T-helper 1 cell treated with Interleukin-12 subunit alpha and Interleukin-12 subunit beta and Interleukin-4 antibody, amounts not matched to agents 30 ng/mL and 1 ng/mL, for 36 hours (primary cell): Measurements from ENCODE around the gene HSBP1L1. TPM values are rescaled to one million over a fixed set of nuclear protein-coding genes. Genes with fewer than 3 reads are reported as not detected.

Experiments
- intact Hi-C: fragments of 100-400 bp; cut with micrococcal nuclease; formaldehyde crosslinking; loops from one replicate; pipeline ENCODE4 v1.15.1; 2024
- total RNA-seq: library from RNA; stranded (reverse); gene quantifications from 2 replicates; pipeline ENCODE4 v1.2.3, GENCODE V29; 2022

The HSBP1L1 gene
- total RNA-seq, 1 donor from 2014 or later = 12.0 TPM

- intact Hi-C loops = no loop called here
Observed at GRCh38 chr18:79928563-79928960, 35.9 kb upstream of the HSBP1L1 start.

GRCh38 chr18:79930020-79930642 lies 34.3 kb upstream of the HSBP1L1 start:
- intact Hi-C loops = no loop called here

- intact Hi-C loops = no loop called here
Observed at GRCh38 chr18:79931475-79931874, 33.0 kb upstream of the HSBP1L1 start.

- intact Hi-C loops = no loop called here
Observed at GRCh38 chr18:79932907-79933306, 31.5 kb upstream of the HSBP1L1 start.

GRCh38 chr18:79933765-79934164 lies 30.7 kb upstream of the HSBP1L1 start:
- intact Hi-C loops = no loop called here

GRCh38 chr18:79934311-79935097 lies 29.9 kb upstream of the HSBP1L1 start:
- intact Hi-C loops = no loop called here

- intact Hi-C loops = no loop called here
Observed at GRCh38 chr18:79935098-79935480, 29.4 kb upstream of the HSBP1L1 start.

- intact Hi-C loops = no loop called here
Observed at GRCh38 chr18:79935499-79935898, 28.9 kb upstream of the HSBP1L1 start.

- intact Hi-C loops = no loop called here
Observed at GRCh38 chr18:79935925-79936324, 28.5 kb upstream of the HSBP1L1 start.

- intact Hi-C loops = no loop called here
Observed at GRCh38 chr18:79936641-79937040, 27.8 kb upstream of the HSBP1L1 start.

GRCh38 chr18:79937103-79937860 lies 27.2 kb upstream of the HSBP1L1 start:
- intact Hi-C loops = no loop called here

GRCh38 chr18:79938196-79938595 lies 26.2 kb upstream of the HSBP1L1 start:
- intact Hi-C loops = no loop called here

GRCh38 chr18:79939096-79939495 lies 25.3 kb upstream of the HSBP1L1 start:
- intact Hi-C loops = no loop called here

- intact Hi-C loops = no loop called here
Observed at GRCh38 chr18:79940126-79940813, 24.2 kb upstream of the HSBP1L1 start.

GRCh38 chr18:79940814-79941472 lies 23.5 kb upstream of the HSBP1L1 start:
- intact Hi-C loops = no loop called here

GRCh38 chr18:79941473-79942119 lies 22.8 kb upstream of the HSBP1L1 start:
- intact Hi-C loops = no loop called here

GRCh38 chr18:79942211-79942610 lies 22.2 kb upstream of the HSBP1L1 start:
- intact Hi-C loops = no loop called here

- intact Hi-C loops = no loop called here
Observed at GRCh38 chr18:79942786-79943607, 21.4 kb upstream of the HSBP1L1 start.

- intact Hi-C loops = no loop called here
Observed at GRCh38 chr18:79943608-79944125, 20.8 kb upstream of the HSBP1L1 start.
